DMS153 (cell line): ENCODE measurements around the gene RPL12.
"Not testable (repeated sequence)": the region's sequence is repeated elsewhere in the genome, so short reads cannot be mapped to it uniquely, and the experiment has no call there.

ENCODE experiments used
- DNase-seq: peaks from one replicate; lab custom pipeline; 2025; lab: John Stamatoyannopoulos, UW

RPL12 gene

GRCh38 chr9:127467621-127468020, 16.4 kb upstream of the RPL12 start:
- DNase-seq, result no peak

GRCh38 chr9:127466407-127466917, 15.3 kb upstream of the RPL12 start:
- DNase-seq, result not testable (repeated sequence)

- no peak for DNase-seq
Observed at GRCh38 chr9:127463911-127464310, 12.7 kb upstream of the RPL12 start.

GRCh38 chr9:127463382-127463781, 12.2 kb upstream of the RPL12 start:
- DNase-seq, result no peak

- no peak for DNase-seq
Observed at GRCh38 chr9:127458921-127459320, 7.7 kb upstream of the RPL12 start.

- DNase-seq, result no peak
Observed at GRCh38 chr9:127457191-127457878, 6.1 kb upstream of the RPL12 start.

- DNase-seq, result no peak
Observed at GRCh38 chr9:127455324-127455992, 4.3 kb upstream of the RPL12 start.

GRCh38 chr9:127452691-127453090, 1.5 kb upstream of the RPL12 start:
- peak; percentile 8 for DNase-seq

GRCh38 chr9:127451858-127452656, 851 bp upstream of the RPL12 start:
- DNase-seq, result no peak

- no peak for DNase-seq
Observed at GRCh38 chr9:127451608-127451857, 327 bp upstream of the RPL12 start.

- no peak for DNase-seq
Observed at GRCh38 chr9:127450243-127450760, 904 bp downstream of the RPL12 start.

GRCh38 chr9:127449332-127449966, 1.8 kb downstream of the RPL12 start:
- DNase-seq, result no peak

- no peak for DNase-seq
Observed at GRCh38 chr9:127448112-127448805, 2.9 kb downstream of the RPL12 start.

GRCh38 chr9:127447416-127448111, 3.6 kb downstream of the RPL12 start:
- no peak for DNase-seq

- no peak for DNase-seq
Observed at GRCh38 chr9:127446713-127447415, 4.3 kb downstream of the RPL12 start.

- no peak for DNase-seq
Observed at GRCh38 chr9:127445851-127446712, 5.1 kb downstream of the RPL12 start.

GRCh38 chr9:127444921-127445850, 6.0 kb downstream of the RPL12 start:
- no peak for DNase-seq

GRCh38 chr9:127444283-127444920, 6.8 kb downstream of the RPL12 start:
- DNase-seq, result no peak
